ENCODE measurements around the gene CARM1.

CARM1 gene

DNA sequence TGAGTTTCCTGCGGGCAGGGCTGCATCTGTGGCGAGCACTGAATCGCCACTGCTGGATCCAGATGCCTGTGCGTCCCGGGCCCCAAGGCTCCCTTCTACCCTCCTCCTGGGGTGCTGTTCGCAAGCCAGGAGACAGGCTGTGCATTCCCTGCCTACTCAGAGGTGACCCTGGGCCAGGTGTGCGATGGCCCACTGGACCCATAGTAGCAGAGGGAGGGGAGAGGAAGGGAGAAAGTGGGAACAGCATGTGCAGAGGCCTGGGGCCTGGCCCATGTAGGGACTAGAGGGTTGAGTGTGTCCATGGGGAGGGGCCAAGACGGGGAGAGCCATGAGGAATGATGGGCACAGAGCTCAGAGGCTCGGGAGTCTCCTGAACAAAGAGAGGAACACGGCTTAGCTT, 27.3 kb downstream of the CARM1 start:
- TF ChIP-seq, protein P1, sequence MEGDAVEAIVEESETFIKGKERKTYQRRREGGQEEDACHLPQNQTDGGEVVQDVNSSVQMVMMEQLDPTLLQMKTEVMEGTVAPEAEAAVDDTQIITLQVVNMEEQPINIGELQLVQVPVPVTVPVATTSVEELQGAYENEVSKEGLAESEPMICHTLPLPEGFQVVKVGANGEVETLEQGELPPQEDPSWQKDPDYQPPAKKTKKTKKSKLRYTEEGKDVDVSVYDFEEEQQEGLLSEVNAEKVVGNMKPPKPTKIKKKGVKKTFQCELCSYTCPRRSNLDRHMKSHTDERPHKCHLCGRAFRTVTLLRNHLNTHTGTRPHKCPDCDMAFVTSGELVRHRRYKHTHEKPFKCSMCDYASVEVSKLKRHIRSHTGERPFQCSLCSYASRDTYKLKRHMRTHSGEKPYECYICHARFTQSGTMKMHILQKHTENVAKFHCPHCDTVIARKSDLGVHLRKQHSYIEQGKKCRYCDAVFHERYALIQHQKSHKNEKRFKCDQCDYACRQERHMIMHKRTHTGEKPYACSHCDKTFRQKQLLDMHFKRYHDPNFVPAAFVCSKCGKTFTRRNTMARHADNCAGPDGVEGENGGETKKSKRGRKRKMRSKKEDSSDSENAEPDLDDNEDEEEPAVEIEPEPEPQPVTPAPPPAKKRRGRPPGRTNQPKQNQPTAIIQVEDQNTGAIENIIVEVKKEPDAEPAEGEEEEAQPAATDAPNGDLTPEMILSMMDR (conservative IDR thresholded peaks at IDR 0.05; ENCODE audit: low read length), result no peak
- H3K4me3 ChIP-seq (ENCODE audit: low read length), result no peak overlapping the region
- DNase-seq (ENCODE audit: low read depth), result no peak

DNA sequence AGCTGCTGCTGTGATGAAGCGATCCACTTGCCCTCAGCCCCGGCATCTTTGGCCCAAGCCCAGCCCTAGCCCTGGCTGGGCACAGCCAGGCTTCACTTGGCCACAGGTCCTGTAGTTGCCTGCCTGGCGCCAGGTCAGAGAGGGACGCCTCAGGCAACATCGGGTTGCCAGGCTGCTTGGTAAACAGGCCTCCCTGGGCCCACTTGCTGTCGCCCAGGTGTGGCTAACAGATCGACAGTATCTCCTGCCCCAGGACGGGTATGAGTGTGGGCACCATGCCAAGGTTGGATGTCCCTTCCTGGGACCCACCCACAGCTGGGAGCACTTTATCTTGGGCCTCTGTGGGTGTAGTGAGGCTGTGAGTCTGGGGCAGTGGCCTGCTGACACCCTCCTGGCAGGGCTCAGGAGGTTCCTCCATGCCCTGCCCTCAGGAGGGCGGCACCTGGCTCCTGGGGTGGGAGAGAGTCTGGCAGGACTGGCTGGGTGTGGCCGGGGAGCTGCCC, 27.8 kb downstream of the CARM1 start:
- H3K4me3 ChIP-seq (ENCODE audit: low read length), result no peak overlapping the region
- no peak for DNase-seq (ENCODE audit: low read depth)
- TF ChIP-seq, protein P1 (conservative IDR thresholded peaks at IDR 0.05; ENCODE audit: low read length), result no peak

DNA sequence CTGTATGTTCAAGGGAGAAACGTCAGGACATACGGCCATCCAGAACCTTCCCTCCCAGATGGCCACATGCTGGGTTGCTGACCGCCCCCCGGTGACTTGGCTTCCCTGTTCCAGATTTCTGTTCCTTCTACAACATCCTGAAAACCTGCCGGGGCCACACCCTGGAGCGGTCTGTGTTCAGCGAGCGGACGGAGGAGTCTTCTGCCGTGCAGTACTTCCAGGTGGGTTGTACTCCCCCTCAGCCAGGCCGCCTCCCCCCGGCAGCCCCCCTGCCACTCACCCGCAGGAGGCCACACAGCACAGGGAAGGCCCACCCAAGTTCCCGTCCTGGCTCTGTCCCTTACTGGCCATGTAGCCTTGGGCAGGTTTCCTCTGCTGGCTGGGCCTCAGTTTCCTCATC, 36.6 kb downstream of the CARM1 start:
- H3K4me3 ChIP-seq (ENCODE audit: low read length), result no peak overlapping the region
- TF ChIP-seq, protein P1 (conservative IDR thresholded peaks at IDR 0.05; ENCODE audit: low read length), result no peak
- DNase-seq (ENCODE audit: low read depth), result no peak

DNA sequence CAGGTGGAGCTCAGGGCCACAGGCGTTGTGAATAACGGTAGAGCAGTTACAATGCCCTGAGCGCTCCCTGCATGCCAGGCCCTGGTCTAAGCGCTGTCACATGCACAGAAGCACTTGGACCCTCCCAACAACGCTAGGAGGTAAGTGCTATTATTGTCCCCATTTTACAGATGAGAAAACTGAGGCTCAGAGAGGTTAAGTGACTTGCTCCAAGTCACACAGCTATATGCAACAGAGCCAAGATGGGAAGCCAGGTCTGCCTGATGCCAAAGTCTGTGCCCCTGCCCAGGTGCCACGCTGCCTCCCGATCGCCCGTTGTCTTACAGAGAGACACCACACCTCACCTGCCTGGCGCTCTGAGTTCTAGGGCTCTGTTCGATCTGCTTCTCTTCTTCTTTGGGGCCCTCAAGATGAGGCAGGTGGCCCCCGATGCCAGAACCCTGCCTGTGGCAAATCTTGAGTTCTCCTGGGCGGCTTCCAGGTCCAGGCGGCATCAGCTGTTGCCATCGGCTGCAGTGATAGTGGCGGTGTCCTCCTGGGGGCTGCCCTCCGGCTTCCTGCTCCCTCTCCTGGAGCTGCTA, 37.1 kb downstream of the CARM1 start:
- TF ChIP-seq, protein P1 (conservative IDR thresholded peaks at IDR 0.05; ENCODE audit: low read length), result no peak

DNA sequence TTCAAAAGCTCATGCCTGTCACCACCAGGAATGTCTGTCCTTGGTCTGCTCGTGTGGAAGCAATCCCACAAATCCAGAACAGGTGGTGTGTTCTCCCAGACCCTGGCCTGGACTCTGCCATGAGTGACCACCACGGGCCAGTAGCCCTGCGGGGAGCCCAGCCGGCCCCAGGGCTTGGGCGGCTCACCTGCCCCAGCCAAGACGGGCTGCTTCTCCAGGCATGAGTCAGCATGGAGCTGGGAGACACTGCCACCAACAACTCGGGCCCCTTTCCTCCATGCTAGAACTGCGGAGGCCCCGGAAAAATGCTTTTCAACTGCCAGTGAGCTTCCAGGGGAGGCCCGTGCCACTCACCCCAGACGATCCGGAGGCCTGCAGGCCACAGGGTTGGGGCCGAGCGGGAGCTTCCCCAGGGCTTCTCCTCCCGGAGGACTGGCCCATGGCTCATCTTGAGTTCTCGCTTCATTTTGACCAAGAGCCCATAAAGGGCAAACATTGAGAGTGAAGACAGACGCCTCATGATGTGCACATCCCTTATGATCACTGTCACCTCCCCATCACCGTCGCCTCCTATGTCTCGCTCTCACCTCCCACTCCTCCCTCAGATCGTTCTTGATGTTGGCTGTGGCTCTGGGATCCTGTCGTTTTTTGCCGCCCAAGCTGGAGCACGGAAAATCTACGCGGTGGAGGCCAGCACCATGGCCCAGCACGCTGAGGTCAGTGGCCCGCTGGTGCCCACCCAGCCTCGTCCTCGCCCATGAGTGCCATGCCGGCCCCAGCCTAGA, 40.4 kb downstream of the CARM1 start:
- TF ChIP-seq, protein P1 (conservative IDR thresholded peaks at IDR 0.05; ENCODE audit: low read length), result no peak
- no peak overlapping the region for H3K4me3 ChIP-seq (ENCODE audit: low read length)
- DNase-seq (ENCODE audit: low read depth), result no peak

More for the DNA sequence above, 37.1 kb downstream of the CARM1 start:
- H3K4me3 ChIP-seq (ENCODE audit: low read length), result no peak overlapping the region
- DNase-seq (ENCODE audit: low read depth), result no peak

DNA sequence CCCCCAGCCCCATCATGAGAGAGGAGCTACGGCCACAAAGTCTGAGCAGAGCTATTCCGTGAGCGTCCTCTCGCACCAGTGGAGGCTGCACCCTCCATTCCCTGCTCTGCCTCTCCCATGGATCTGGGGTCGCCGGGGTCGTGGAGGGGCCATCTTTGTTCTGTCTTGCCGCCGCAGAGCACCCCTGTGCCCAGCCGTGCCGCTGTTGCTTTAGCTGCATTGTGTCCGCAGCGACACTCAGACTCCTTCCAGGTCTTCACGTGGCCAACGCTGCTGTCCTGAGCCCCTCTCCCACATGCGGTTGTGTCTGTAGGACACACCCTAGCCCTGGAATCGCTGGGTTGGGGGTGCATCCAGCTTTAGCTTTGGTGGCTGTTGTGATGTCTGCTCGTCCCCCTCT, 41.3 kb downstream of the CARM1 start:
- TF ChIP-seq, protein P1 (conservative IDR thresholded peaks at IDR 0.05; ENCODE audit: low read length), result no peak
- DNase-seq (ENCODE audit: low read depth), result no peak
- H3K4me3 ChIP-seq (ENCODE audit: low read length), result no peak overlapping the region

Data from AG10803 (cell line).